Kidney epithelial cell (primary cell): ENCODE data around the gene PTPRB. TPM values are rescaled to one million over a fixed set of nuclear protein-coding genes. Genes with fewer than 3 reads are reported as not detected.

Source experiments
- DNase-seq: peaks from one replicate; pipeline ENCODE4 v3.0.0-alpha.2; 2010; ENCODE audit warnings: low read depth
- H3K27me3 ChIP-seq: 2 replicates; pipeline ENCODE4 v1.6.0; 2011; ENCODE audit warnings: low read length; ENCODE audit not compliant: control insufficient read depth, insufficient read depth
- H3K36me3 ChIP-seq: 2 replicates; pipeline ENCODE4 v1.5.1; 2011; ENCODE audit warnings: low read length; ENCODE audit not compliant: control insufficient read depth, insufficient read depth
- H3K4me3 ChIP-seq: 2 replicates; pipeline ENCODE4 v1.5.1; 2011; ENCODE audit warnings: low read depth, mild to moderate bottlenecking, control low read depth, low read length
- CTCF ChIP-seq: IDR thresholded peaks from 2 replicates; pipeline ENCODE4 v1.5.1; 2011; ENCODE audit warnings: mild to moderate bottlenecking, moderate library complexity, low read length, control low read depth, inconsistent platforms; ENCODE audit not compliant: insufficient read depth, poor library complexity, severe bottlenecking
- total RNA-seq: library from RNA; depleted of rRNA; stranded (reverse); fragments of >200 nt; gene quantifications from 2 replicates; pipeline ENCODE4 v1.2.3, GENCODE V29; 2015

Gene PTPRB
- total RNA-seq = 4.5 and 4.7 TPM in 2 replicates

- Histone ChIP-seq H3K36me3 (no peaks in the 10 kb centered on the region), H3K4me3 (no peak within 1 kb of the TSS), H3K27me3 (no peaks in the 10 kb centered on the region)
- DNase-seq = no peak
- no peak for TF ChIP-seq CTCF
Measured at GRCh38 chr12:70637303-70638085, at the start of gene PTPRB. Gene PTPRB, minus strand, starts transcription at chr12:70637429. Its CDS starts 34 bp downstream, at chr12:70637395.

- no peak overlapping the region for H3K4me3 ChIP-seq
- DNase-seq = no peak
- TF ChIP-seq CTCF = no peak
- no peaks in the 10 kb centered on the region for H3K36me3 ChIP-seq
- H3K27me3 ChIP-seq = no peaks in the 10 kb centered on the region
Measured at GRCh38 chr12:70686907-70687306, 49.7 kb upstream of the PTPRB start.

- no peaks in the 10 kb centered on the region for H3K27me3 ChIP-seq
- no peak for DNase-seq
- no peak for TF ChIP-seq CTCF
- no peaks in the 10 kb centered on the region for H3K36me3 ChIP-seq
- H3K4me3 ChIP-seq = no peak overlapping the region
Measured at GRCh38 chr12:70686299-70686698, 49.1 kb upstream of the PTPRB start.

GRCh38 chr12:70683976-70684375 is 46.7 kb upstream of the PTPRB start:
- Histone ChIP-seq H3K36me3 (no peaks in the 10 kb centered on the region), H3K4me3 (no peak overlapping the region), H3K27me3 (no peaks in the 10 kb centered on the region)
- no peak for DNase-seq
- no peak for TF ChIP-seq CTCF

- no peaks in the 10 kb centered on the region for H3K36me3 ChIP-seq
- no peaks in the 10 kb centered on the region for H3K27me3 ChIP-seq
- no peak for TF ChIP-seq CTCF
- DNase-seq = no peak
- H3K4me3 ChIP-seq = no peak overlapping the region
Measured at GRCh38 chr12:70671698-70672097, 34.5 kb upstream of the PTPRB start.

GRCh38 chr12:70670948-70671347 is 33.7 kb upstream of the PTPRB start:
- TF ChIP-seq CTCF = no peak
- Histone ChIP-seq H3K4me3 (no peak overlapping the region), H3K27me3 (no peaks in the 10 kb centered on the region), H3K36me3 (no peaks in the 10 kb centered on the region)
- DNase-seq = no peak
